Transverse colon (tissue), 4 donors: ENCODE results near the gene RIN3. TPM values are rescaled to one million over a fixed set of nuclear protein-coding genes. Genes with fewer than 3 reads are reported as not detected.

Source experiments
- DNase-seq: peaks from one replicate; pipeline ENCODE4 v3.0.0-alpha.2; 2019
- H3K27ac ChIP-seq, 4 donors: fragments of 200-600 bp; sonication (generic); 2 replicates each; pipeline ENCODE4 v1.5.1; 2016 to 2018; ENCODE audit warnings: inconsistent platforms in 4 of 4
- H3K27me3 ChIP-seq: fragments of 200-600 bp; sonication (generic); 2 replicates; pipeline ENCODE4 v1.5.1; 2017; ENCODE audit warnings: inconsistent platforms
- H3K36me3 ChIP-seq, 4 donors: fragments of 200-600 bp; sonication (generic); 2 replicates each; pipeline ENCODE4 v1.5.1; 2017 to 2019; ENCODE audit warnings: inconsistent platforms in 4 of 4
- H3K4me1 ChIP-seq, 4 donors: fragments of 200-600 bp; sonication (generic); 2 replicates each; pipeline ENCODE4 v1.5.1; 2017 to 2020; ENCODE audit warnings: inconsistent platforms in 4 of 4
- H3K4me3 ChIP-seq, 4 donors: fragments of 200-600 bp; sonication (generic); 1 replicate in 1 of 4; 2 replicates in 3 of 4; pipeline versions ENCODE4 v1.5.1 to v1.6.1; 2017 to 2019; ENCODE audit warnings: inconsistent platforms in 4 of 4
- H3K9me3 ChIP-seq, 2 donors: fragments of 200-600 bp; sonication (generic); 2 replicates each; pipeline ENCODE4 v1.5.1; 2017 to 2019; ENCODE audit warnings: inconsistent platforms in 2 of 2
- CTCF ChIP-seq, 5 experiments: fragments of 200-600 bp in 3 of 5; fragments of 450-650 bp in 2 of 5; sonication (generic) in 3 of 5; IDR thresholded peaks; 1 replicate in 2 of 5; 2 replicates in 3 of 5; pipeline ENCODE4 v1.5.1; 2016 to 2017; ENCODE audit warnings: antibody characterized with exemption in 5 of 5, inconsistent platforms in 3 of 5, mild to moderate bottlenecking in 2 of 5, moderate library complexity in 1 of 5
- EP300 ChIP-seq: sonication (generic); formaldehyde crosslinking; IDR thresholded peaks from one replicate; pipeline ENCODE4 v1.6.1; 2017; ENCODE audit warnings: antibody characterized with exemption, low read depth
- POLR2A ChIP-seq: fragments of 450-650 bp; IDR thresholded peaks from one replicate; pipeline ENCODE4 v1.6.1; 2016; ENCODE audit warnings: antibody characterized with exemption, mild to moderate bottlenecking, moderate library complexity
- POLR2AphosphoS5 ChIP-seq, 3 donors: sonication (generic); formaldehyde crosslinking; IDR thresholded peaks; one replicate each; pipeline ENCODE4 v1.6.1; 2016; ENCODE audit warnings: antibody characterized with exemption in 3 of 3
- WGBS, 2 donors: methylation state at CpG; one replicate each; pipeline ENCODE4 v1.1.5; 2018; ENCODE audit warnings: low coverage in 1 of 2; 5-methylcytosine and 5-hydroxymethylcytosine counted together
- in situ Hi-C, 4 donors: fragments of 200-750 bp; cut with MboI; loops; one replicate each; pipeline versions ENCODE4 v1.15.0 to v1.15.1; 2017; ENCODE audit warnings: low sequenced_read_pairs in 3 of 4, low pct_ligation_motif_present in 1 of 4, low pct_unique_long_range_greater_than_20kb in 1 of 4
- intact Hi-C: fragments of 100-400 bp; cut with DNase I; formaldehyde crosslinking; loops from one replicate; pipeline ENCODE4 v1.15.1; 2023; ENCODE audit warnings: low total_unique reads
- total RNA-seq, 4 donors: library from RNA; depleted of rRNA; stranded (reverse); fragments of >200 nt; gene quantifications; one replicate each; pipeline ENCODE4 v1.1.0, GENCODE V29; 2016

RIN3 gene
- total RNA-seq, 4 donors from 2014 or later: 16.2 to 24.3 (median 20.7) TPM

GRCh38 chr14:92656306-92657081 lies 142.9 kb downstream of the RIN3 start:
- Histone ChIP-seq H3K9me3 (no peaks in the 10 kb centered on the region), H3K27ac (peak overlapping the region; percentile 55 to 92 (median 75)), H3K36me3 (no peaks in the 10 kb centered on the region)

GRCh38 chr14:92657457-92658142 lies 144.0 kb downstream of the RIN3 start:
- intact Hi-C loops: no loop called here
- no peak overlapping the region for H3K4me3 ChIP-seq
- H3K4me1 ChIP-seq: peaks cover 0 to 32% (median 4%) of the 10 kb centered on the region in 4 donors
- H3K27me3 ChIP-seq: no peaks in the 10 kb centered on the region
- in situ Hi-C loops: no loop called here
- TF ChIP-seq EP300: no peak
- TF ChIP-seq CTCF (IDR thresholded peaks at IDR 0.05): no peak
- TF ChIP-seq POLR2A: no peak
- no peak for TF ChIP-seq POLR2AphosphoS5 (IDR thresholded peaks at IDR 0.05)
- peak; percentile 54 for DNase-seq
- 75% methylated on average over 13 of the region's 13 CpGs; no CpG with 5 or more reads in 1 of the 2 donors for WGBS, 2 donors
- H3K27ac ChIP-seq: peak overlapping the region; percentile 55 to 92 (median 75)
- peaks cover 0 to 5% (median 0%) of the 10 kb centered on the region in 4 donors for H3K36me3 ChIP-seq
- no peaks in the 10 kb centered on the region for H3K9me3 ChIP-seq

More at GRCh38 chr14:92656306-92657081, 142.9 kb downstream of the RIN3 start:
- WGBS, 2 donors: 69 to 86% methylated on average over 4 to 8 of the region's 8 CpGs
- no peak for DNase-seq
- TF ChIP-seq EP300 (no peak), POLR2A (no peak), CTCF (IDR thresholded peaks at IDR 0.05) (no peak), POLR2AphosphoS5 (IDR thresholded peaks at IDR 0.05) (no peak)
- no peak overlapping the region for H3K4me3 ChIP-seq
- in situ Hi-C loops (no loop called here), intact Hi-C loops (no loop called here)
- no peaks in the 10 kb centered on the region for H3K27me3 ChIP-seq
- peaks cover 0 to 32% (median 4%) of the 10 kb centered on the region in 4 donors for H3K4me1 ChIP-seq

DNA sequence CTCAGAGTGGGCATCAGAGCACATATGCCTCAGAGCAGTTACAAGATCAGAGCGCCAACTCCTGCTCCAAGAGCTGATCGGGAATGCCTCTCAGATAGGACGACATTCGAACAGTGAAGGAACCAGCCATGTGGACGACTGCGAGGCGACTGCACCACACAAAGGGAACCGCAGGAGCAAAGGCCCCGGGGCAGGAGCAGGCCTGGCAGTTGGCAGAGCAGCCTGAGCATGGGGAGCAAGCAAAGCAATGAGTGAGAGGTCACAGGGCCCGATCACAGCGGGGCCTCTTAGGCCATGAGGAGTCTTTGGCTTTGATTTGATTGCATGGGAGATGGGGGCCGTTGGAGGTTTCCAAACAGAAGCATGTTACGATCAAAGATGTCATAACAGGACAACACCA lies 144.6 kb downstream of the RIN3 start:
- intact Hi-C loops: no loop called here
- TF ChIP-seq CTCF (IDR thresholded peaks at IDR 0.05): no peak
- TF ChIP-seq POLR2AphosphoS5 (IDR thresholded peaks at IDR 0.05): no peak
- TF ChIP-seq EP300: no peak
- TF ChIP-seq POLR2A: no peak

DNA sequence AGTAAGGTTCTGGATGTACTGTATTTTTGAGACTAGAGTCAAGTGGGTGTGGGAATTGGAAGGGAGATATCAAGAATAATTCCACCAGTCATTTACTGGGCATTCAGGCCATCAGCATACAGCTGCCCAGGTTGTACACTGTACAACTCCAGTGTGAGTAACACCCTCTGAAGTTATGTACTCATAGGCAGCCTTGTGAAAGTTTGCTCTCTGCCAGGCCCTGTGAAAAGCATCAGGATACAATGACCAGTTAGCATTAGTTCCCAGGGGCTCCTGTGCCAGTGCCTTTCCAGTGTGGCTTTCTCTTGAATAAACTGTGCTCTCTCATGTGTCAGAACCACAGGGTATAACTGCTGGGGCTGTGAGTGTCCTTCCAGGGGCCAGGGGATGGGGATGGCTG lies 145.1 kb downstream of the RIN3 start:
- Histone ChIP-seq H3K9me3 (no peaks in the 10 kb centered on the region), H3K4me1 (peaks cover 0 to 32% (median 4%) of the 10 kb centered on the region in 4 donors), H3K4me3 (no peak overlapping the region), H3K27ac (peak overlapping the region in 3 of 4 donors; percentile 63 to 92 (median 87)), H3K36me3 (peaks cover 0 to 14% (median 0%) of the 10 kb centered on the region in 4 donors), H3K27me3 (no peaks in the 10 kb centered on the region)
- intact Hi-C loops (no loop called here), in situ Hi-C loops (no loop called here)
- DNase-seq: no peak
- no peak for TF ChIP-seq POLR2AphosphoS5 (IDR thresholded peaks at IDR 0.05)
- TF ChIP-seq EP300: no peak
- no peak for TF ChIP-seq POLR2A
- TF ChIP-seq CTCF (IDR thresholded peaks at IDR 0.05): no peak

More for the DNA sequence above, 144.6 kb downstream of the RIN3 start:
- WGBS, 2 donors: 82 to 83% methylated on average over 9 to 13 of the region's 13 CpGs
- Histone ChIP-seq H3K27me3 (no peaks in the 10 kb centered on the region), H3K36me3 (peaks cover 0 to 10% (median 0%) of the 10 kb centered on the region in 4 donors), H3K4me1 (peaks cover 0 to 32% (median 4%) of the 10 kb centered on the region in 4 donors), H3K27ac (peak overlapping the region; percentile 55 to 92 (median 75)), H3K9me3 (no peaks in the 10 kb centered on the region), H3K4me3 (no peak overlapping the region)
- no peak for DNase-seq
- in situ Hi-C loops: no loop called here
